HG02759 (cell line): ENCODE measurements around the gene HERC2.

ENCODE experiments used
- ATAC-seq: cut with Tn5 transposase; IDR thresholded peaks from one replicate; pipeline ENCODE4 v1.9.1; 2021; ENCODE audit warnings: mild to moderate bottlenecking, moderate library complexity; ENCODE audit not compliant: unreplicated experiment

Gene HERC2

GRCh38 chr15:28116521-28117431 lies 205.2 kb downstream of the HERC2 start:
- ATAC-seq = no peak

GRCh38 chr15:28115871-28116270 lies 206.1 kb downstream of the HERC2 start:
- no peak for ATAC-seq

- no peak for ATAC-seq
Observed at GRCh38 chr15:28114721-28115622, 207.0 kb downstream of the HERC2 start.

GRCh38 chr15:28114114-28114455 lies 207.9 kb downstream of the HERC2 start:
- ATAC-seq = no peak

GRCh38 chr15:28113394-28114113 lies 208.4 kb downstream of the HERC2 start:
- ATAC-seq = no peak

DNA sequence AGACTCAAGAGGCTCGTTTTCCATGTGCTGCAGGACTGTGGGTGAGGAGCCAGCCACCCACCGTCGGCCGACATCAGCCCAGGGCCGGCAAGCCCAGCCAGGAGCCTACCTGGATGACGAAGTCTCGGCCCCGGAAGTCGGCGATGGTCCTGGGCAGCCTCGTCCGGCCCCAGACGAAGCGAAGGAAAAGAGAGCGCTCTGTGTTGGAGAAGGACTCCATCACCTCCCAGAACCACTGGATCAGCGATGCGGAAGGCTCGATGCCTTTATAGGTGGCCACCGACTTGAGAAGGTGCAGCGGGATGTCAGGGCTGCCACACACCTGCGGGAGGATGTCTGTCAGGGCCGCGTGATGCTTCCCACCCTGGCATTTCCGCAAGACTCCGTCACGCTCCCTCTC lies 209.0 kb downstream of the HERC2 start:
- ATAC-seq = no peak

- no peak for ATAC-seq
Observed at GRCh38 chr15:28112101-28112760, 209.7 kb downstream of the HERC2 start.

DNA sequence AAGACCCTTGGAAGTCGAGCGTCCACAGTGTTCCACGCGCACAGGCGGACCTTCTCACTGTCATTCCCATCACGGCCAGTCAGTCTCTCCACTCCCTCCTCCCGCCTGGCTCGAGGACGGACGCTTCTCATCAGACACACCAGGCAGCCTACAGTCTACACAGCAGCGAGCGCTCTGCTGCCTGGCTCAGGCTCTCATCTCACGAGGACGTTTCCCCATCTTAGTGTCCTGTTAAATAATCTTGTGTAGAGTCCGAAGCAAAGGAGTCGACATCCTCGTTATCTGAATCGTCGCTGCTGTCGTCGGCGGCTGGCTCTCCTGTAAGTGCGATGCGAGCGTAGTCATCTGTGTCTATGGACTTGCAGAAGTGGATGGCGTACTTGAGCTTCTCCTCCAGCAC lies 210.4 kb downstream of the HERC2 start:
- no peak for ATAC-seq

GRCh38 chr15:28110481-28110881 lies 211.5 kb downstream of the HERC2 start:
- no peak for ATAC-seq

- ATAC-seq = no peak
Observed at GRCh38 chr15:28109626-28110455, 212.1 kb downstream of the HERC2 start.

DNA sequence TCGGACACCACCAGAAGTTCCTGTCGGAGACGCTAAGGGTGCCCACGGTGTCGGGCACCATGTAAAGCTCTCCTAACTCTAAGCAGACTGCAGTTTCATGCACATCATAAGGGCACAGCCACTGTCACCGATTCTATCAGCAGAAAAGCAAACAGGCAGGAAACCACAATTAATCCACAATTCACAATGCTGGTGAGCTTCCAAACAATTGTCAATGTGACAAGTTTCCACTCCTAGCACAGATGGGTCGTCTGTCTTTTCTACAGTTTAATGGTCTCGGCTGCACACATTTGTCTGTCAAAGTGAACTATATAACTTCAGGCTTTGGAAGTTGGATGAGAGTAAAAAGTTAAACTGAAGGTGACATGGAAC lies 214.1 kb downstream of the HERC2 start:
- ATAC-seq = no peak

- ATAC-seq = peak; percentile 42
Observed at GRCh38 chr15:28107111-28107903, 214.7 kb downstream of the HERC2 start.

DNA sequence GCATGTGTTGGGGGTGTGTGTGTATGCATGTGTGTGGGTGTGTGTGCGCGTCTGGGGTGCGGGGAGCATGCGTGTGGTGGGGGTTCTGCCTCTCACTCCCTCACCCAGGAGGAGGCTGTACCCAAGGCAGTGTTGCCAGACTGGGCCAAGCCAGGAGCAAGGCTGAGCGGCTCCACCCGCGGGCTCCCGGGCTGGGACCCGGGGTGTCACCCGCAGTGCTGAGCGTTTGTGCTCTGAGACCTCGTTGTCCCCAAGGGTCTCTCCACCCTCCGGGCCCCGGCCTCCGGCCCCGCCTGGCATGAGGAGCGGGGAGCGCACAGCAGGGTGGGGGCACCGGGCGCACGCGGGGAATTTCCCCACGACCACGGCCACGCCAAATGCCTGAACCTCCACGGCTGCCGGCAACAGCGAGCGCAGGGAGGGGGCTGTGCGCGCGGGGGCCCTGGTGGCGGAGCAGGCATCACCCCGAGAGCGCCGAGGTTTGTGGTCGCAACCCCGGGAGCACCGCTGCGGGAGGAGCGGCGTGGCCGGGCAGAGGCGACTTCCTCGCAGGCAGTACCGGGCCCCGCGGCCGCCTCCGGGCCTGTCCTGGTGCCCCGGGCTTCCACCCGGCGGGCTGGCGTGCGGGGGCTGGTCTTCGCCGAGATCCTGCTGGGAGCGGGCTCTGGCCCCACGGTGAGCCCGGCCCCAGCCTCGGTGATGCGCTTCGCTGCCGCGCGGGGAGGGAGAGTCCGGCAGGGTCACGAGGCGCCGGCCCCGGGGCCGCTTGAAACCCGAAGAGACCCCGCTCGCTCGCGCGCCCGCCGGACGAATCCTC lies 215.5 kb downstream of the HERC2 start:
- peak; percentile 55 for ATAC-seq

DNA sequence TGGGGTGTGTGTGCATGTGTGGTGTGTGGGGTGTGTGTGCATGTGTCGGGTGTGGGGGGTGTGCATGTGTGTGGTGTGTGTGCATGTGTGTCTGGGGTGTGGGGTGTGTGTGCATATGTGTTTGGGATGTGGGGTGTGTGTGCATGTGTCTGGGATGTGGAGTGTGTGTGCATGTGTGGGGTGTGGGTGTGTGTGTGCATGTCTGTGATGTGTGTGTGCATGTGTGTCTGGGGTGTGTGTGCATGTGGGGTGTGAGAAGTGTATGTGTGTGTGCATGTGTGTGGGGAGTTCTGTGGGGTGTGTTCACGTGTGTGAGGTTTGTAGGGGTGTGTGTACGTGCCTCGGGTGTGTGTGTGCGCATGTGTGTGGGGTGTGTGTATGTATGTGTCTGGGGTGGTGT lies 216.2 kb downstream of the HERC2 start:
- no peak for ATAC-seq

DNA sequence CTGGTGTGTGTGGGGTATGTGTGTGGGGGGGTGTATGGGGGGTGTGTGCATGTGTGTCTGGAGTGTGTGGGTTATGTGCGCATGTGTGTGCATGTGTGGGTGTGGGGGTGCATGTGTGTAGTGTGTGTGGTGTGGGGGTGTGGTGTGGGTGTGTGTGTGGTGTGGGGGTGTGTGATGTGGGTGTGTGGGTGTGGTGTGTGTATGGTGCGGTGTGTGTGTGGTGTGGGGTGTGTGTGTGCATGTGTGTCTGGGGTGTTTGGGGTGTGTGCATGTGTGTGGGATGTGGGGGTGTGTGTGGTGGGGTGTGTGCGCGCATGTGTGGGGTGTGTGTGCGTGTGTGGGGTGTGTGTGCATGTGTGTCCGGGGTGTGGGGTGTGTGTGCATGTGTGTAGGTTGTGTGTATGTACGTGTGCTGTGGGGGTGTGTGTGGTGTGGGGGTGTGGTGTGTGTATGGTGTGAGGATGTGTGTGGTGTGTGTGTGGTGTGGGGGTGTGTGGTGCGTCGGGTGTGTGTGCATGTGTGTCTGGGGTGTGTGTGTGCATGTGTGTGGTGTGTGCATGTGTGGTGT lies 216.7 kb downstream of the HERC2 start:
- no peak for ATAC-seq

DNA sequence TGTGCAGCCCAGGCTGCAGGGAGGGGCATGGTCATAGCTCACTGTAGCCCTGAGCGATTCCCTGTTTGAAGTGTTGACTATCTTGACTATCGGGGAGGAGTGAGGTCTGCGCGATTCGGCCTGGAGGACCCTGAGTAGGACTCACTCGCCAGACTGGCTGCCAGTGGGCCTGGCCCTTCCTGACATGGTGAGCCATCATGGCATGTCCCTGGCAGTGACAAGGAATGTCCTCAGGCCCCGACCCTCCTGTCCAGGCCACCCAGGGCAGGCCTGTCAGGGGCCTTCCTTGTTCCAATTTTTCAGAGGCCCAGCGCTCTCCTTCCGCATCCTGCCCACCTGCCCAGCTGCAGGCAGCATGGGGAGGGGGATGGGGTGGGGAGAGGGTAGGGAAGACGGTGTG lies 217.7 kb downstream of the HERC2 start:
- no peak for ATAC-seq

- no peak for ATAC-seq
Observed at GRCh38 chr15:28103831-28104230, 218.1 kb downstream of the HERC2 start.

DNA sequence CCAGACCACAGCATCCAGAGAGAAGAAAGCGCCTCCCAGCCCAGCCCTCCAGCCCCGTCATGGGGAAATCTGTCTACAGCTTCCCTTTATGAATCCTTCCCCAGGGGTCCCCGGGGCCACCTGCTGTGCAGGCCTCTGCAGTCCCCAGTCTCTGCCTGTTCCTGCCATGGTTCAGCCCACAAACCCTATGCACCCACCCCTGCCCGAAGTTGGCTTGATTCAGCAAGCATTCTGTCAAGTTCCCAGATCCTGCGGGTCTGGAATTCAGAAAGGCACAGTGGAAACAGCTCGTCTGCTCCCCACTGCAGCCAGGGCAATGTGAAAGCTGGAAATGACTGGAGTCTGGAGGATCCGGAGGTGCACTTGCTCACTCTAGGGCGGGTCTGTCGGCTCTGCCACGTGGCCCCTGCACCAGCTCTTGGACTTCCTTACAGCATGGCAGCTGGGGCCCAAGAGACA lies 220.0 kb downstream of the HERC2 start:
- no peak for ATAC-seq
